NAMALWA (cell line): ENCODE measurements around the gene PRG3.
"Not testable (repeated sequence)": the region's sequence is repeated elsewhere in the genome, so short reads cannot be mapped to it uniquely, and the experiment has no call there.

Experiments used
- DNase-seq: peaks from one replicate; pipeline ENCODE4 v3.0.0-alpha.2; 2015; ENCODE audit warnings: low spot score

The PRG3 gene

GRCh38 chr11:57336856-57337255 lies 44.1 kb downstream of the PRG3 start:
- DNase-seq: not testable (repeated sequence)

DNA sequence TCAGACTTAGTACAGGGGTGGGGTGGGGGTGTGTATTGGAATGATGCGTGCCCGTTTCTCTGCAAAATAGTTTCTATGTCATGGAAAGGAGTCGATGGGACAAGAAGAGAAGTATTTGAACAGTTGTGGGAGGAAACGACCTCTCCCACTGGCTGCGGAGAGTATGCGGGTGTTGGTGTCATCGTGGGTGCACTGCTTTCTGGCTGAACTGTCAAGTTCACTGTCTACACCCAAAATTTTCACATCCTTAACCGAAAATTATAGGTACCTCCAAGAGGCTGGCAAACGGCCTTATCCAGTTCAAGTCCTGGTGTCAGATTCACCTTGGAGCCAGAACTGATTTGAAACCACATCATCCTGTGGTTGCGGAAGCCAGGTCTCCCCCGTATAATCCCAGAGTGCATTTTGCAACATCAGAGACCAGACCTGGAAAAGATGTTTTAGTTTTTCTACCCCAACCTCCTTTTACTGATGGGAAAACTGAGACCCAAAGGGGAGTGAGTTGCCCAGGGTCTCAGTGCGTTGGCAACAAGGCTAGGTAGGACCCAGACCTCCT lies 44.8 kb downstream of the PRG3 start:
- no peak for DNase-seq

DNA sequence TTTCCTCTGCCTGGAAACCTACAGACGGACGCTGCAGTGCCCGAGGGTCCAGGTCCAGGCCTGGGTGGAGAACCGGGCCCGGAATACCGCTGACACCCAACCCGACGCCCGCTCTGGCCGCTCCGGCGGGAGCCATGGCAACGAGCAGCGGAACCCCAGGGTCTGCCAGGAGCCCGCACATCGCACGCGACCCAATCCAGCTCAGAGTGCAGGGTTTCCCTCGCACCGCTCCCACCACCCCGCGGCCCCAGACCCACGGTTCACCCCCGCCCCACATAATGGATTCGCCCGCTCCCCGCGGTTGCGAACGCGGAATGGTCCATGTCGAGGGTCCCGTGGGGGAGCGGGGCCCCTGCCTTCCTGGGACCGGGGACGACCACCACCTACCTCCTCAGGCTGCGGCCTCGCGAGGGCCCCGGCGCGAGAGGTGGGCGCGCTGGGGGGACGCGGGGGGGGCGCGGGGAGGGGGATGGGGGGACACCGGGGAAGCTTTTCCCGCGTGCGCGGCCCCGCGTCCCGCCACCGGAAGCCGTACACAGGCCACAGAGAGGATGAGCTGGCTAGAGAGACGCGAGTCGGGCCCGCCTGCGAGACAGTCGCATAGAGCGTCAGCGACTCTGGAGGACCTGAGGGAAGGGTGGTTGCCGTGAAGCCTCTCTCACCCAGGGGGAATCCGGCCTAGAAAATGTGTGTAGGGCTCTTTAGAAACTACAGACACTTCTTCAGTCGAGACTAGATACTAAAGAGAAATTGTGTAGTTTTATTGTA lies 45.4 kb downstream of the PRG3 start, which contains the start of gene SSRP1:
TSS of gene SSRP1 (minus strand) at position 550 of the 768 bp plus-strand sequence. CDS start 771 bp downstream, outside the sequence.
- DNase-seq: peak; percentile 92

- DNase-seq: no peak
These were observed 46.0 kb downstream of the PRG3 start for GRCh38 chr11:57335023-57335342.

DNA sequence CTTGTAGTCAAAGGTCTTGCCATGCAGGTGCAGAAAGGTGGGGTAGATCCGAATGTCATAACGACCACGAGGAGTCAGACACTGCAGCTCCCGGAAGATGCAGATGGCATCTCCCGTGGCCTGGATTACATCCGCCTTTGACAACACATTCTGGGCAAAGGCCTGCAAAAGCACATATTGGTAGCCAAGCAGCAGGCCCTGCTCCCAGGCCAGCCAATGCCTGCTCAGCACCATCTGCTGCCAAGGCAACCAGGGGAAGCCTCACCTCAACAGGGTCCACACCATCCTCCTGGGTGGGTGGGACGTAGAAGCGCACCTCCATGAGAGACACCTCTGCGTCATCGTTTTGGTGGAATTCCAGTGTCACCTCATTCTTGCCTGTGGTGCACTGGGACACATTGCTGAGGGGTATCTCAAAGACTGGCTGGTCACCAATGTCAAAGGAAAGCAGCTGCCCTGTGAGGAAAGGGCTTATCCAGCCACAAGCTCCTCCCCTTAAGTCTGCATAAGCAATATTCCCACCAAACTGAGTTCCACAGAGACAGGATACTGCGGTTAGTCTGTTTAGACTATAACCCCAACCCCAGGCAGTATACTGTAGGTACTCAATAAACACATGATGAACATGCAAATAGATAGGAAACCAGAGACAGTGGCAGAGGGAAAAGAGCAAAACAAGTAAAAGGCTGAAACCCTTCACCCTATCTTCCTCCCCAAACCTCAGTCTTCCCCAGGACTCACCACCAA lies 48.1 kb downstream of the PRG3 start:
- DNase-seq: no peak

- no peak for DNase-seq
These were observed 49.2 kb downstream of the PRG3 start for GRCh38 chr11:57331720-57332119.

DNA sequence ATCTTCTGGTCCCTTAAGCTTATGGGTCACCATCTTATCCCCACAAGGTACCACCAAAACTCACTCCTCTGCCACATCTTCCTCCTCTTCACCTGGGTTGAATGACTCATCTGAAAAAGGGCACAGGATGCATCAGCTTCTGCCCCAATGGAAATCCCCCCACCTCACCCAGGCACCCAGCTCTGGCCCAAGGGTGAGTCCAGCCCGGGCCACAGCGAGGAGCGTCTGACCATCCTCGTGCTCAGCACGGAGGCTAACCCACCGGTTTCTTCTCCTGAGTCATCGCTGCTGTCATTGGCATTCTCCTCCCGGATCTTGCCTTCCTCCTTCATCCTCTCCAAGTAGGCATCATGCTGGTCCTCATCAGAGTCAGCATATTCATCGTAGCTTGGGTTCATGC lies 50.9 kb downstream of the PRG3 start:
- DNase-seq: no peak

GRCh38 chr11:57327721-57328120 lies 53.2 kb downstream of the PRG3 start:
- no peak for DNase-seq
